OCI-LY7 (cell line): ENCODE measurements around the gene PEX11B.

Source experiments
- EZH2phosphoT487 ChIP-seq: fragments of 200-600 bp; sonication (generic); IDR thresholded peaks from 2 replicates; pipeline ENCODE4 v1.6.1; 2018; ENCODE audit warnings: low read depth, borderline replicate concordance, mild to moderate bottlenecking, mixed run types, antibody characterized with exemption, low read length, moderate library complexity, mixed read lengths
- TF ChIP-seq, protein P1 (sequence below): fragments of 200-600 bp; sonication (generic); conservative IDR thresholded peaks from 2 replicates; pipeline ENCODE4 v1.5.1; 2014; ENCODE audit warnings: mild to moderate bottlenecking, antibody characterized with exemption, low read length, moderate library complexity, mixed read lengths

GRCh38 chr1:145965119-145965744, 46.7 kb upstream of the PEX11B start:
- no peak for TF ChIP-seq EZH2phosphoT487
- TF ChIP-seq, protein P1, sequence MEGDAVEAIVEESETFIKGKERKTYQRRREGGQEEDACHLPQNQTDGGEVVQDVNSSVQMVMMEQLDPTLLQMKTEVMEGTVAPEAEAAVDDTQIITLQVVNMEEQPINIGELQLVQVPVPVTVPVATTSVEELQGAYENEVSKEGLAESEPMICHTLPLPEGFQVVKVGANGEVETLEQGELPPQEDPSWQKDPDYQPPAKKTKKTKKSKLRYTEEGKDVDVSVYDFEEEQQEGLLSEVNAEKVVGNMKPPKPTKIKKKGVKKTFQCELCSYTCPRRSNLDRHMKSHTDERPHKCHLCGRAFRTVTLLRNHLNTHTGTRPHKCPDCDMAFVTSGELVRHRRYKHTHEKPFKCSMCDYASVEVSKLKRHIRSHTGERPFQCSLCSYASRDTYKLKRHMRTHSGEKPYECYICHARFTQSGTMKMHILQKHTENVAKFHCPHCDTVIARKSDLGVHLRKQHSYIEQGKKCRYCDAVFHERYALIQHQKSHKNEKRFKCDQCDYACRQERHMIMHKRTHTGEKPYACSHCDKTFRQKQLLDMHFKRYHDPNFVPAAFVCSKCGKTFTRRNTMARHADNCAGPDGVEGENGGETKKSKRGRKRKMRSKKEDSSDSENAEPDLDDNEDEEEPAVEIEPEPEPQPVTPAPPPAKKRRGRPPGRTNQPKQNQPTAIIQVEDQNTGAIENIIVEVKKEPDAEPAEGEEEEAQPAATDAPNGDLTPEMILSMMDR = no peak
